GM03348 (cell line): ENCODE measurements around the gene MICALL2.

Experiments
- DNase-seq: peaks from one replicate; pipeline ENCODE4 v3.0.0; 2012; ENCODE audit warnings: low spot score

MICALL2 gene

DNA sequence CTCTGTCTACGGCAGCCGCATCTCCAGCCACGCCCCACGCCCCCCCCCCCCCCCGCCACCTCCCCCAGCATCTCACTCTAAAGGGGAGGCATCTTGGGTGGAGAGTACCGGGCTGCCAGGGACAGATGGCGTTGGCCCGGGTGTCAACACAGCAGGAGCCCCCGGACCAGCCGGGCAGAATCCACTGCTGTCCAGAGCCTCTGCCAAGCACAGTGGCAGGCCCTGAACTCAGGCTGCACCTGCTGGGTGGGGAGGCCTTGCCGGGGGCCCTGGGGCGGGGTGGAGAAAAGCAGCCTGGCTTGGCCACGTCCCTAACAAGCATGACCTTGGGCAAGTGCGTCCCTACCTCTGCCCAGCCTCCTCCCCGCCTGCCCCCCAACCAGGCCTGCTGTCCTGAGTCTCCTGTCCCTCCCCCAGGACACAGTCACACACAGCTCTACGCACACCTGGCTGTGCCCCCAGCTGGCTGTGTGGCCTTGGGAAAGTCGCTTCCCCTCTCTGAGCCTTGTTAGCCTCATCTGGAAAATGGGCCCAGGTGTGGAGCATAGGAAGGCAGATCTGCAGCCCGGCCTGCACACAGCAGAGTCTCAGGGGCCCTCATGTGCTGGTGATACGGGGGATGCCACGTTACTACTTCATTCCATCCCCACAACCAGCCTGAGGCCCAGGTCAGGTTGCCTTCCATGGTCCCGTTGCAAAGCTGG lies 45.2 kb downstream of the MICALL2 start:
- DNase-seq: no peak

- peak; percentile 99 for DNase-seq
These were observed 46.7 kb downstream of the MICALL2 start for GRCh38 chr7:1412322-1413261.

DNA sequence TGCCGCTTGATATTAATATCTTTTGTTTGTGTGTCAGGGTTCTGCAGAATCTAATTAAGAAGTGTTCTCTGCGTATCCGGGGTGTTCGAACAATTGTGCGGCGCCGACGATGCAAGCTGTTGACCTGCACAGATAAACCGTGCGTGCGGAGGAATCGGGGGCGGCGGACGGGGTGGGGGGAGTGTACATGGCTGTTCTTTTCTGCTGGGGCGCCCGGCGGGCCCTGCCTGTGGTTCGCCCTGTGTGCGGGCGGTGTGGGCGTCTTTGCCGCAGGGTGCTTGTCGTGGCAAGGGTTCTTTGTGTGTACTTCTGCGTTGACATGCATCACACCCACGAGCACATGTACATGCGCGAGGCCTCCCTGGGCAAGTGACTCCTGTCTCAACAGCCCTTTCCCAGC lies 47.9 kb downstream of the MICALL2 start:
- no peak for DNase-seq

GRCh38 chr7:1410992-1411391 lies 48.3 kb downstream of the MICALL2 start:
- no peak for DNase-seq

DNA sequence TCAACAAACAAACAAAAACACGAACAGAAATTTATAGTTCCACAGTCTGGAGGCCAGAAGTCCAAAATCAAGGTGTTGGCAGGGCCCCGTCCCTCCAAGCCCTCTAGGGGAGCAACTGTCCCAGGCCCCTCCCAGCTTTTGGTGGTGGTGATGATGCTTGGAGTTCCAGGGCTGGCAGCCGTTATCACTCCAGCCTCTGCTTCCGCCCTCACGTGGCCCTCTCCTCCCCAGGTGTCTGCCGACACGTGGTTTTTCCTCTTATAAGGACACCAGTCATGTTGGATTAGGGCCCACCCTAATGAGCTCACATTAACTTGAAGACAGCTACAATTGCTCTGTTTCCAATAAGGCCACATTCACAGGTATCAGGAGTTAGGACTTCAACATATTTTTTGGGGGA lies 49.7 kb downstream of the MICALL2 start:
- DNase-seq: no peak

GRCh38 chr7:1408466-1408865 lies 50.8 kb downstream of the MICALL2 start:
- no peak for DNase-seq

DNA sequence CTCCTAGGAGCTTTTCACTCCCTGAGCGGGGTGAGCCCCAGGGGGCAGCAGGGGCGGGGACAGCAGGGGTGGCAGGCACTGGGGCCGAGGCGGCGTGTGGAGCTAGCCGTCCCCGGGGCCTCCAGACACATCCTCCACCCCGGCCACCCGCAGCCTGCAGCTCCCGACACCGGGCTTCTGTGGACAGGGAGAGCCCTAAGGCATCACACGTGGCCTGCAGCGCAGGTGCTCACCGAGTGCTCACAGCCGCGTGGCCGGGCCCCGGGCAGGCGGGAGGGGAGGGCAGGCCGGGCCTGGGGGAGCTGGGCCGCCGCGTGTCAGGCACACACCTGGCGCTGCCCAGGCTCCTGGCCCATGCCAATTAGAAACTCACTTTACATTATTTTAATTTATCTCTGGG lies 51.4 kb downstream of the MICALL2 start:
- DNase-seq: no peak

- no peak for DNase-seq
These were observed 54.2 kb downstream of the MICALL2 start for GRCh38 chr7:1404898-1405548.

DNA sequence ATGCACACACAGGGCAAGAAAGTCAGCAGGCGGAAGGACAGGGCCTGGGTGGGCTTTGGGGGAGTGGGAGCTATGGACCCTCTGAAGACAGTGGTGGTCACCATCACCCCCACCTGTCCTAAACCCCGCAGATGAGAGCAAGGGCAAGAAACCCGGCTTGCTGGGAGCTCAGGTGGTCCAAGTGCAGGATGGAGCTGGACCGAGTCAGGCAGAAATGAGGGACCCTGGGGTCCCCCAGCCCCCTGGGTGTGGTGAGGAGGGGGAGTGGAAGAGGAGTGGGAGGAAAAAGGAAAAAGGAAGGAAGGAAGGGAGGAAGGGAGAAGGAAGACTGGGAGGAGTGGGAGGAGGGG lies 54.8 kb downstream of the MICALL2 start:
- DNase-seq: no peak

- peak; percentile 59 for DNase-seq
These were observed 55.4 kb downstream of the MICALL2 start for GRCh38 chr7:1403638-1404459.

DNA sequence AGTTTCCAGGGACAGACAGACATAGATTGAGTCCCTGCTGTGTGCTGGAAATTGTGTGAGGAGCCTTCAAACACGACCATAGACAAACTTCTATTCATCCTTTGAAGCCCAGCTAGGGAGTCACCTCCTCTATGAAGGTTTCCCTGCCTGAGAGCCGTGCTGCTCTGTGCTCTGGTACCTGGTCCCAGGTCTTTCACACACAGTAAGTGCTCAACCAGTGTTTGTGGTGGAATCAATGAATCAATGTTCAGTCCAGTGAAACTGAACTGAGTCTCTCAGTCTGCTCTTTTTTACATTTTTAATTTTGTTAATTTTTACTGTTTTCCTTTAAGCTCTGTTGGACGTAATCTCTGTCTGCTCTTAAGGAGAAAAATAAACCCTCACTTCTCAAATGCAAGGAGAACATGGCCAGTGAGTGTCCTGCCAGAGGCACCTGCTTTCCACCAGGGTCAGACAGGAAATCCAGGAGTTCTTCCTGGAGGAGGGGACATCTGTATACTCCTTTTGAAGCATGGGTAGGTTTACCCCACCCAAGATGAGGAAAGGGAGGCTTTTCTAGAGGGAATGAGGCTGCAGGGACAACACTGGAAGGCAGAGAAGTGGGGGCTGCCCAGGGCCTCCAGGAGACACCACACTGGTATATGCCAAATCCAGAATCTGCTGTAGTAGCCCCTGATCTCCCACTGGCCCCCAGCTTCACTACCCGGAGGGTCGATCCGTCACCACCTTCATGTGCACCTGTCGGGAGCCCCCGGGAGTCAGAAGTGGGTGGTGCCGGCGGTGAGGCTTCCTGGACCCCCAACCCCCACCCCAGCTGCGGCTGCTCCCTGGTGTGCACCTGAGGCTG lies 56.3 kb downstream of the MICALL2 start:
- DNase-seq: no peak

DNA sequence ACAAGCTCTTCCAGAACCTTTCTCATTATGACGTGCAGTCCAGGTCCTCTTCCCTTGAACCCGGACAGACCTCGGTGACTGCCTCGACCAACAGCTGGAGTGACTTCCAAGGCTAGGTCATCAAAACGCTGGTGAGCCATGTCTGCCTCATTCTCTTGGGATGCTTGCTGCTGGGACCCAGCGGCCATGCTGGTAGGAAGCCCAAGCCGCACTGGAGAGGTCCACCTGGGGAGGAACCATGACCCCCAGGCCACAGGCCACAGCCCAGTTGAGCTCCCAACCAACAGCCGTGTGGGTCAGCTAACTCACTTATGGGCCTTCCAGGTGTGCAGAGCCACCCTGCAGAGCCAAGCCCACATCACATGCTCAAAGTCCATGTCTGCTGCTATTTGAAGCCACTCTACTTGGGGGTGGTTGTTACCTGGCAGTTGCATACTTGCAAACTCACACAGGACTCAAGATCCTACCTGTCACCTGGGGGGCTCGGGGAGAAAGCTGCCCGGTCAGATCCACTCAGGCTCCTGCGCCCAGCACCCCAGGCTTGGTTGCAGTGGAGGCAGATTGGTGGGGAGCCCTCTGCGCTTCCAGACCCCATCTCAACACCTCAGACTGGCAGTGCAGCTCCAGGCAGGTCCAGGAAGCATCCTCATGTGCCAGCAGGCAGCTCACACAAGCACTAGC lies 57.0 kb downstream of the MICALL2 start:
- DNase-seq: no peak

DNA sequence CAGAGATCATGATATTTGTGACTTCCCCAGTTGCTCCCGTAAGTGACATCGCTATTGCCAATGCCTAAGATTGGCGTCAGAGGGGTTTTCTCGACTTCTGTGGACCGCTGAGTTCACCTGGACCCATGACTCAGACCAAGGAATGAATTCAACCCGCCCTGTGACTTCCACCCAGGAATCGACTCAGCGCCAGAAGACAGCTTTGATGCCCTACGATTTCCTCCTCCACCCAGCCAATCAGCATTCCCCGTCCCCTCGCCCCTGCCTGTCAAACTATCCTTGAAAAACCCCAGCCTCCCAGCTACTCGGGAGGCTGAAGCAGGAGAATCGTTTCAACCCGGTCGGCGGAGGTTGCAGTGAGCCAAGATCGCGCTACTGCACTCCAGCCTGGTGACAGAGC lies 58.3 kb downstream of the MICALL2 start:
- DNase-seq: no peak

- DNase-seq: no peak
These were observed 58.9 kb downstream of the MICALL2 start for GRCh38 chr7:1400371-1400770.

- peak; percentile 42 for DNase-seq
These were observed 61.6 kb downstream of the MICALL2 start for GRCh38 chr7:1397491-1398327.

GRCh38 chr7:1396195-1396594 lies 63.1 kb downstream of the MICALL2 start:
- DNase-seq: no peak

- DNase-seq: no peak
These were observed 63.8 kb downstream of the MICALL2 start for GRCh38 chr7:1395211-1396070.

DNA sequence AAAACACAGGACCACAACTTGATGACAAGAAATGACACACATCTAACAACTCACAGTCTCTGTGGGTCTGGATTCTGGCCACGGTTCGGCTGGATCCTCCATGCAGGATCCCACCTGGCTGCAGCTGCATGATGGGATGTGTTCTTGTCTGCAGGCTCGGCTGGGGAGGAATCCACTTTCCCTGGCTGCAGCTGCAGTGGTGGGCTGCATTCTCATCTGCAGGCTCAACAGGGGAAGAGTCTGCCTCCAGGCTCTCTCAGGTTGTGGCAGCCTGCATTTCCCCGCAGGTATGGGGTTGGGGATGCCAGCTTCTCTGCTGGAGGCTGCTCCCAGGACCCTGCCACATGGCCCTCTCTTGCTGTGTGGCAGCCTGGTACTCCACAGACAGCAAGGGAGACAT lies 64.9 kb downstream of the MICALL2 start:
- DNase-seq: no peak

DNA sequence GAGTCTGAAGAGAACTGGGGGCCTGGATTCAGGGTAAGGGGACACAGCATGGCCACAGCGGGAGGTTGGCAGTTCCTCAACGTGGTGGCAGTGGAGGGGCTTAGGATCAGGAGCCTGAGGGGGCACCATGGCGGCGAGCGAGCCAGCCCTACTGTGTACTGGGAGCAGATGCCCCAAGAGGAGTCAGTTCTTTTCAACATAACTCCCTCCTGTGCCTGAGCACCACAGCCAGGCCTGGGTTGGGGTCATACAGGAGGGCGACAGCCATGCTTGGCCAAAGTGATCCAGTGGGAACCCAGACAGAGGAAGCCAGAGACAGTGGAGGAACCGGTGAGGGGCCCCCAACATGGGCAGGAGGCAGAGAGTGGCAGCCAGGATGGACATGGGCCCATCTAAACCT lies 65.8 kb downstream of the MICALL2 start:
- no peak for DNase-seq
